PC-3 (cell line): ENCODE data around the gene SHF. TPM values are rescaled to one million over a fixed set of nuclear protein-coding genes. Genes with fewer than 3 reads are reported as not detected.

Source experiments
- ATAC-seq: fragments of 200-7000 bp; cut with Tn5 transposase; 2 replicates; pipeline ENCODE4 v1.9.1; 2020; ENCODE audit warnings: mild to moderate bottlenecking, moderate library complexity
- BruUV-seq: library from RNA; stranded (reverse); fragments of 400-500 nt; replicated peaks from 2 replicates; lab custom pipeline; 2021; lab: Mats Ljungman, UMichigan
- CTCF ChIA-PET: fragments of 300-600 bp; sonication (Branson Sonifier 250); formaldehyde crosslinking; loops from one replicate; lab custom pipeline; 2022; ENCODE audit warnings: antibody characterized with exemption; lab: Charles Lee
- POLR2A ChIA-PET: fragments of 300-600 bp; sonication (Branson Sonifier 250); formaldehyde crosslinking; loops from one replicate; lab custom pipeline; 2022; ENCODE audit warnings: antibody characterized with exemption; ENCODE audit not compliant: unreplicated experiment; lab: Charles Lee
- DNase-seq: peaks from one replicate; pipeline ENCODE4 v3.0.0-alpha.2; 2015
- H2AFZ ChIP-seq: fragments of 300-600 bp; sonication (generic); 2 replicates; pipeline ENCODE4 v1.6.0; 2016; ENCODE audit warnings: antibody characterized with exemption, low read length
- H3F3A ChIP-seq: fragments of 300-600 bp; sonication (generic); one replicate; pipeline ENCODE4 v1.6.0; 2017; ENCODE audit warnings: antibody characterized with exemption, low read length, control low read depth, mild to moderate bottlenecking; ENCODE audit not compliant: unreplicated experiment
- H3K27ac ChIP-seq: fragments of 300-600 bp; sonication (generic); 2 replicates; pipeline ENCODE4 v1.5.1; 2016; ENCODE audit warnings: mild to moderate bottlenecking, low read length
- H3K27me3 ChIP-seq: fragments of 300-600 bp; sonication (generic); 2 replicates; pipeline ENCODE4 v1.6.1; 2016; ENCODE audit warnings: low read length, mixed read lengths
- H3K36me3 ChIP-seq: fragments of 300-600 bp; sonication (generic); 2 replicates; pipeline ENCODE4 v1.6.1; 2016; ENCODE audit warnings: low read depth, mixed run types, low read length, mixed read lengths
- H3K4me1 ChIP-seq: fragments of 300-600 bp; sonication (generic); 2 replicates; pipeline ENCODE4 v1.5.1; 2016; ENCODE audit warnings: low read length; ENCODE audit not compliant: insufficient read depth
- H3K4me2 ChIP-seq: fragments of 300-600 bp; sonication (generic); 2 replicates; pipeline ENCODE4 v1.6.0; 2016; ENCODE audit warnings: low read length
- H3K4me3 ChIP-seq: fragments of 300-600 bp; sonication (generic); 2 replicates; pipeline ENCODE4 v1.5.1; 2016; ENCODE audit warnings: mild to moderate bottlenecking, low read length, mixed read lengths
- H3K79me2 ChIP-seq: fragments of 300-600 bp; sonication (generic); 2 replicates; pipeline ENCODE4 v1.6.1; 2017; ENCODE audit warnings: low read length, mixed read lengths
- H3K9ac ChIP-seq: fragments of 300-600 bp; sonication (generic); 2 replicates; pipeline ENCODE4 v1.6.0; 2016; ENCODE audit warnings: mild to moderate bottlenecking, low read length
- H3K9me2 ChIP-seq: fragments of 300-600 bp; sonication (generic); replicated peaks from 2 replicates; pipeline ENCODE4 v1.6.1; 2016; ENCODE audit warnings: mixed run types, low read length, mixed read lengths
- H3K9me3 ChIP-seq: fragments of 300-600 bp; sonication (generic); 2 replicates; pipeline ENCODE4 v1.6.1; 2016; ENCODE audit warnings: low read length, mixed read lengths
- H4K20me1 ChIP-seq: fragments of 300-600 bp; sonication (generic); 2 replicates; pipeline ENCODE4 v1.6.1; 2016; ENCODE audit warnings: low read length, mixed read lengths
- CTCF ChIP-seq: fragments of 300-600 bp; sonication (generic); conservative IDR thresholded peaks from 2 replicates; pipeline ENCODE4 v1.5.1; 2017; ENCODE audit warnings: antibody characterized with exemption, low read depth, mild to moderate bottlenecking, low read length
- EZH2 ChIP-seq: fragments of 300-600 bp; sonication (generic); IDR thresholded peaks from one replicate; pipeline ENCODE4 v1.6.1; 2017; ENCODE audit warnings: antibody characterized with exemption, mild to moderate bottlenecking, low read length; ENCODE audit not compliant: unreplicated experiment
- EZH2phosphoT487 ChIP-seq: fragments of 300-600 bp; sonication (generic); IDR thresholded peaks from 2 replicates; pipeline ENCODE4 v1.6.1; 2018; ENCODE audit warnings: mild to moderate bottlenecking, antibody characterized with exemption, low read length, borderline replicate concordance
- intact Hi-C: fragments of 100-400 bp; cut with micrococcal nuclease; formaldehyde crosslinking; loops from 2 replicates; pipeline ENCODE4 v1.9.0; 2023
- total RNA-seq: library from RNA; depleted of rRNA; stranded (reverse); fragments of >200 nt; gene quantifications from 2 replicates; pipeline ENCODE4 v1.2.3, GENCODE V29; 2014

SHF gene
- total RNA-seq, 1 experiment from 2014 or later = 1.2 TPM

DNA sequence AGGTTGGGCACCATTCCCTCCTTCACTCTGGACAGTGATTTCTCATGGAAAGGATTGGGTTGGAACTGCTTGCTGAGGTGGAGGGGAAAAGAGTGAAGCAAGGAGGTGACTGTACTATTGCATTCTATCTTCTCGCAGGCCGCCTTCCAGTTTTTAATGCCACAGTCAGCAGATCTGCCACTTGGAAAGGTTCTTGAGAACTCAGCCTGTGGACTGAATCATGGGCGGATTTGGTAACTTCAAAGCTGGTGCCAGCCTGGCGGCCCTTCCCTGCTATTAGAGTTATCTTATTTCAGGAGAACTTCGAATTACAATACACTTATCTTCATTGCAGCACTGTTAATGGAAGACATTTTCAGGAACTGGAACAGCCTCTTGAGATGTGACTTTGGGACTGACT is 41.2 kb upstream of the SHF start:
- intact Hi-C loops = no loop called here
- no peaks in the 10 kb centered on the region for H3K36me3 ChIP-seq
- ATAC-seq = no peak

GRCh38 chr15:45225506-45226273 is 37.9 kb upstream of the SHF start:
- H3K4me1 ChIP-seq = no peaks in the 10 kb centered on the region
- no peaks in the 10 kb centered on the region for H3F3A ChIP-seq
- H3K4me2 ChIP-seq = no peak overlapping the region
- ATAC-seq (no peak), DNase-seq (no peak)
- TF ChIP-seq EZH2phosphoT487 (no peak), CTCF (0 out of 2 replicates have a peak, but pooled peaks have one; percentile 14)
- no peak overlapping the region for H2AFZ ChIP-seq
- H3K4me3 ChIP-seq = no peak overlapping the region
- no peaks in the 10 kb centered on the region for H3K9me2 ChIP-seq
- H3K36me3 ChIP-seq = no peaks in the 10 kb centered on the region
- H3K9me3 ChIP-seq = no peaks in the 10 kb centered on the region
- POLR2A ChIA-PET = no interaction called here
- CTCF ChIA-PET = no interaction called here
- BruUV-seq = no TSS peak
- H3K27me3 ChIP-seq = no peaks in the 10 kb centered on the region
- no peaks in the 10 kb centered on the region for H4K20me1 ChIP-seq
- H3K9ac ChIP-seq = no peak overlapping the region
- intact Hi-C loops = no loop called here
- no peak overlapping the region for H3K27ac ChIP-seq
- no peaks in the 10 kb centered on the region for H3K79me2 ChIP-seq

More for the DNA sequence above, 41.2 kb upstream of the SHF start:
- Histone ChIP-seq H3K4me2 (no peak overlapping the region), H4K20me1 (no peaks in the 10 kb centered on the region), H3K4me1 (no peaks in the 10 kb centered on the region), H2AFZ (no peak overlapping the region), H3K9me2 (no peaks in the 10 kb centered on the region), H3K79me2 (no peaks in the 10 kb centered on the region), H3K27ac (no peak overlapping the region), H3F3A (no peaks in the 10 kb centered on the region), H3K4me3 (no peak overlapping the region), H3K9ac (no peak overlapping the region), H3K9me3 (no peaks in the 10 kb centered on the region), H3K27me3 (no peaks in the 10 kb centered on the region)
- no TSS peak for BruUV-seq
- ChIA-PET POLR2A (no interaction called here), CTCF (no interaction called here)
- DNase-seq = no peak
- no peak for TF ChIP-seq EZH2phosphoT487
- TF ChIP-seq EZH2 = no peak
- no peak for TF ChIP-seq CTCF

DNA sequence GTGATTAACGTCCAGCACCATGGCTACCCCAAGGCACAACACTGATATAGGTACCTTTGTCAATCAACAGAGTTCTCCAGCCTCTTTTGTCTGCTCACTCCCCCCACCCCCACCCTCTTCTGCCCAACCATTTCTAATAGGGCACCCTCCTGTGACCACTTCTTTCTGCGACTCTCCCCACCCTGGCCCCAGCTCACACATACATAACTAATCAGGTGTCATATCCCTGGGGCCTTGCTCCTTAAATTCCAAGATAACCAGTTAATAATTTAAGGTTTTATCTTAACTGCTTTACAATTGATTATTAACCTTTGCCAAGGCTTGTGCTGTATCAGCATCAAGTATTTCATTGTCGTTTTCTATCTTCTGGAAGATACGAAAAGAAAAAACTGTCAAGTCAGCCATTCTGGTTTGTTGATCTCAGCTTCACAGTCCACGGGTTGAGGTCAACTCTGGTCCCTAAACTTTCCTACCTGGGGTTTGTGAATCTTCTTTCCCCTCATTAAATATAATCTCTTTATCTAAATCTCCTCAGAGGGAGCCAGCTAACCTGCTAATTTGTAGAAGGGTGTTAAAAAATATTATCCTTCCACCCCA is 37.0 kb upstream of the SHF start:
- H3K4me2 ChIP-seq = no peak overlapping the region
- no peak for ATAC-seq
- DNase-seq = no peak
- no TSS peak for BruUV-seq
- no peaks in the 10 kb centered on the region for H3F3A ChIP-seq
- intact Hi-C loops = no loop called here
- no peak overlapping the region for H3K27ac ChIP-seq
- H3K9ac ChIP-seq = no peak overlapping the region
- H2AFZ ChIP-seq = no peak overlapping the region
- H3K4me3 ChIP-seq = no peak overlapping the region
- no peaks in the 10 kb centered on the region for H3K36me3 ChIP-seq
- H3K27me3 ChIP-seq = no peaks in the 10 kb centered on the region
- no peaks in the 10 kb centered on the region for H3K79me2 ChIP-seq
- TF ChIP-seq EZH2phosphoT487 = no peak
- no peak for TF ChIP-seq CTCF
- TF ChIP-seq EZH2 = no peak
- H4K20me1 ChIP-seq = no peaks in the 10 kb centered on the region
- H3K4me1 ChIP-seq = no peaks in the 10 kb centered on the region
- no peaks in the 10 kb centered on the region for H3K9me3 ChIP-seq
- CTCF ChIA-PET = no interaction called here
- POLR2A ChIA-PET = no interaction called here
- no peaks in the 10 kb centered on the region for H3K9me2 ChIP-seq
